CD4-positive, alpha-beta T cell treated with Interleukin-15 for 1 hour (primary cell): Measurements from ENCODE around the gene ARHGAP10.

Experiments used
- DNase-seq: peaks from one replicate; pipeline ENCODE4 v3.0.0-alpha.2; 2020

Gene ARHGAP10

GRCh38 chr4:148051403-148051802 lies 319.5 kb downstream of the ARHGAP10 start:
- no peak for DNase-seq

DNA sequence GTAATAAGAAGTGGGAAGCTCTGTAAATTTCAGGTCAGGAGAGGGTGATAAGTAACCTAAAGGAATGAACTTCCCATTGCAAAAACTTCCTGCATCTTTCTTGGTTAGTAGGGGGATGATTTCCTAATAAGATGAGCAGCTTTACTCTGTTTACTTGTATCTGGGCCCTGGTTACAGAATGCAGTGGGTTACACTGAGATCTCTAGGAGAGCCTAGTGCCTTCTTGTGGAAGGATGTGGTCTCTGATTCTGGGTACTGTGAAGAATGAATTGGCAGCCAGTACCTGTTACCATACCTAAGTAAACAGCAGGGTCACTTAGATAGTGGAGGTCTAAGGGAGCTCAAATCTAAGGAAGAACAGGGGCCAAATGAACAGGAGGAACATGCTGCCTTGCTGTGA lies 320.6 kb downstream of the ARHGAP10 start:
- peak; percentile 57 for DNase-seq

DNA sequence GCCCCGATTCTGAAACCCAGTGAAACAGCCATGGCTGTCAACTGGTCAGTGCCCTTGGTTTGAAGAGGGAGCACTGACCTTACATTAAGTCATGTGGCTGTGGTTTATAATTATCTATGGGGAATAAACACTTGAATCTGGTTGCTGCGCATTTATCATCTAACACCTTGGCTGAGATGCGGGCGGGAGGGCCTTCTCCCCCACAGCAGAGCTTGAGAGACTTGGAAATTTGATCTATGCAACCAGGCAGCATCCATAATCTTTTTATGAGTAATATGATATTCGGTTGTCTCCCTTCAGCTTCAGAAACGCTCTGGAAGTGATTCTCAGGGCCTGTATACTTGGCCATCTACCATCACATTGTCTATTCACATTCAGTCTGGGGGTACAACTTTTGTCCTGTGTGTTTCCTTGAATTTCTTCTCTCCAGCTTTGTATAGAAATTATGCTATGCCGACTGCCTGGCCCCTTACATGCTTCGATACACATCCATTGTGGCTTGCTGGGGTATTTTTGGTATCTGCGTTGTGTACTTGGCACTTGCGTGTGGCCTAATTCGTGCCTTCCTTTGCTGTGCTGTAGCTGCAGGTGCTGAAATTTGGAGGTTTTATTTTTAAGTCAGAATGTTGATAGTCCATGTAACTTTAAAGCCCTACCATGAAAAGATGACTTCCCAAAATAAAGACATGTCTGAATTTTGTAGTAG lies 321.6 kb downstream of the ARHGAP10 start:
- no peak for DNase-seq

- no peak for DNase-seq
These were observed 322.4 kb downstream of the ARHGAP10 start for GRCh38 chr4:148054275-148054674.

- DNase-seq, result no peak
These were observed 324.0 kb downstream of the ARHGAP10 start for GRCh38 chr4:148055844-148056243.

GRCh38 chr4:148056879-148057278 lies 325.0 kb downstream of the ARHGAP10 start:
- DNase-seq, result peak; percentile 84

- DNase-seq, result no peak
These were observed 325.6 kb downstream of the ARHGAP10 start for GRCh38 chr4:148057516-148057915.

DNA sequence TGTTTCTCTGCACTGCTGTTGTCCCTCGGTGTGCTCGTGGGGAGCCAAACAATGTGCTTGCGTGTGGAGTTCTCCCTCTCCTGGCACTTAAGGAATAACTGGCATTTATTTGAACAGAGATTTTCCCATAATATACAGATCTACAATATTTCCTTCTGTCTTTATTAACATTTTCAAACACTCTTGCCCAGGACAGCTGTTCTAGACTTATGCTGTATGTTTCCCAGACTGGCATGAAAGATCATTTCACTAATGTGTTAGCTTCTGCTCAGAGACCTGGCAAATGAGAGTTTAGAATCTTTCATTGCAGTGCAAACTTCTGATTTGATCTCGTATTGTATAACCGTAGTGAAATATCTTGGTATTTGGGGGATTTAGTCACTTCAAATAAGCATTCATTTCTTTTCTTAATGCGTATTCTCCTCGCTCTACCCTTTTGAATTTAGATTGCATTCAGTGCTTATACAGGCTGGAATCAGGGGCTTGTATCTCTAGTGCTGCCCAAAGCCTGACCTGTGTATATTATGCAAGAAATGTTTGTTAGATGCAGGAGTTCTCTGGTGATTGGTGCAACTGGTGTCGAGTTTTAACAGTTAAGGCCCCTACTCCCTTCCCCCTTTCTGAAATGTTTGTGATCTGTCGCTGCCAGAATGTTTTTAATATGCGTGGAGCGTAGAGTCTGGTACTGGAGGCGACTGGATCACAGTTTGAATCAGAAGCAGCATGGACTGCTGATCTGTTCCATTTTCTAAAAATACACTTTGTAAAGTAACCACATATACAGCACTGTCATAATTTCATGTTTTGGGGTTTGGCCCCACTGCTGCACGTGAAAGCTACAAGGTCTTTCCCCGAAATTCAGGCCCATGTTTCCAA lies 326.3 kb downstream of the ARHGAP10 start:
- DNase-seq, result no peak

DNA sequence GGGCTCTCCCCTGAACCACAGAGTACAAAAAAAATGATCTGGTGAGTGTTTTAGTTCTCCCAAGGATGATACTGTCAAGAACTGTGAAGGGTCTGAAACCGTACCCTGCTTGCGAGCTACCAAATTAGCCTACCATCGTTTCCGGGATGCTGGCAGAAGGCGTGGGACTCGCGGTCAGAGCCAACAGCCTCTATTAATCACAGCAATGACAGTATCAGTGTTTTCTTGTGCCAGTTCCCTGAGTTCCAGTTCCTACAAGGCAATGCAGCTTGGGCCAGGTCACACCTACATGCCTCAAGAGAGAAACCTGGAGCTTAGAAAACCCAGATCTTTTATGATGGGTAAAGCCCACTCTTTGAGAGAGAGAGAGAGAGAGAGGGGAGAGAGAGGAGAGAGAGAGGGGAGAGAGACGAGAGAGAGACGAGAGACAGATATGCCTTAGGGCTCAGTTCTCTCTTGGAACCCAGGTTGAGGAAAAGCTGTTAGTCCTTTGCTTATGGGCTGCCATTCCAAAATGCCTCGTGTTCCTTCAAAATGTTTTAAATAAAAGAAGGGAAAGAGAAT lies 327.8 kb downstream of the ARHGAP10 start:
- no peak for DNase-seq

DNA sequence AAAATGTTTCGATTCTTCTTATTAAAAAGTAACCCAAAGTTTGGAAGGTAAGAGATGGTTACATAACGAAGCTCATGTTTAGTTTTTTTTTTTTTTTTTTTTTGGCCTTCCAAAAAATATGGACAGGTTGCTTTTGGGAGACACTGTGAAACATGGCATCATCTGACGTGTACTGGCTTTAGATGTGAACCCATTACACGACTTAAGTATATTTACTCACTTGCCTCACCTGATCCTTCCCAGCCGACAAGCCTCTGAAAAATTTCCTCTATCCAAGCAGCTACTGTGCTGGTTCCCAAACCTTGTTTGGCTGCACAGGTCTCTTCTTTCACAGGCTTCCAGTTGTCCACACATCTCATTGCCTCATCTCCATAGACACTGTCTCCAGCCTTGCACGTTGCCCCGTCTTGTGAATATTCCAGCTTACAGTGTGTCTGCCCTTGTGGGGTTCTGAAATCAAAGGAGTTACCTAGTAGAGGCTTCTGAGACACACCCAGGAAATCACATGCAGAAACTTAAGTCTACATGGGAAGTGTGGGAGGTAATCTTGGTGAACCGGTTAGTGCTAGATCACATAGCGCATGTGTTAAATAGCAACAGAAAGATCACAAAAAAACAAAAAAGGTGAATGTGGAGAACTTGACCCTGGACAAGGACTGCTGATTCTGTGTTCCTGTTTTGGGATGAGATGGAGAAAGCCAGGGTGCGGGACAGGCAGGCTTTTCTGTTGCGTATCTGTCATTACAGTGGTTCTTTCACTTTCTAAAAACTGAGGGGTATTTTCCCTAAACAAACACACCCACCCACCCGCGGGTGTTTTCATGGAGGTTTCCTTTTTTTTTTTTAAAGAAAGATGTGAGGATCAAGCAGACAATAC lies 328.6 kb downstream of the ARHGAP10 start:
- DNase-seq, result no peak

DNA sequence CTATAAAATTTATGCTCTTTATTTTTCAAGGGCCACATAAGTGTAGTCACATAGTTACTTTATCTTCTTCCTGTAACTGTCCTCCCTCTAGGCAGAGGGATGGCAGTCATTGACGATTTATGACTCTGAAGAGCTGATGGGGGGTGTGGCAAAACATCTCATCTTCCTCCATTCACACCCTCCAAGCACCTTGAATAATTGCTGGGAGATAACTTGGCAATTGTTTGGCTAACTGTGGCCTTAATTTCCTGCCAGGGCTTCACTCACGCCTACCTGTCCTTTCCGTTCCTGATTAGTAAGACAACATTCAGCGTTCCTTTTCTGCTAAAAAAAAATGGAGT lies 329.2 kb downstream of the ARHGAP10 start:
- no peak for DNase-seq

DNA sequence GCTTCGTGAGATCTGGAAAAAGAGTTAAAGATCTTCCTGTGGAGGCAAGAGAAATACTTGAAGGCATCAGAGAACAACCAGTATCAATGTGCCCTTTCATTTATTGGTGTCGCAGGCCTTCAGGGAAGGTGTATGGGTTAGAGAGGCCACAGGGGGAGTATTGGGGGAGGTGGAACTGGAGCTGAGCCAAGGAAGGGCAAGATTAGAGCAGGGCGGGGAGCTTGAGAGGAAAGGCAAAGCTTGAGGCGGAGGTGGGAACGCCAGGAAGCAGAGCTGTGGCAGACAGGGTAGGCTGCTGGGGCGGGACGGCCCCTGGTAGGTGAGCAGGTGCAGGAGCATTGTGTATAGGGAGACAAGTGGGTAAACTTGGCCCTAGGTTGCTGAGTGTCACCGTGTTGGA lies 329.9 kb downstream of the ARHGAP10 start:
- DNase-seq, result no peak

- no peak for DNase-seq
These were observed 330.5 kb downstream of the ARHGAP10 start for GRCh38 chr4:148062301-148062950.

- no peak for DNase-seq
These were observed 332.6 kb downstream of the ARHGAP10 start for GRCh38 chr4:148064451-148064850.

DNA sequence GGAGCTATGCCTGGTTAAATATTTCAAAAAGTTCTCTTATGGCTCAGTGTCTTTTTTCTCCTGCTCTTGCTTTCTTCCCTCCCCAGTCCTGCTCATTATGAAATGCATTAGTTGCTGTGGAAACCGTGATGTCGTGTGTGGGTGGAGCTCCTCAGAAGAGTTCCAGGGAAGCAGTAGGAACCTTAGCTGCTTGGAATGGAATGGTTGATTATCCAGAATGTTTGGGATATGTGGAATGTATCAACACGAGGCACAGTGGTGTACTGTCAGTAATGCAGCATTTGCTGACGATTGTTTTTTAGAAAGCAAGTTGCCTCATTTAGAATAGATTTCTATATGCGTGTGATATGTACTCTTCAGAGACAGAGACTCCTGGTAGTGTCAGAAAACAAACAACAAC lies 333.2 kb downstream of the ARHGAP10 start:
- DNase-seq, result no peak

GRCh38 chr4:148067301-148067916 lies 335.5 kb downstream of the ARHGAP10 start:
- DNase-seq, result no peak

- no peak for DNase-seq
These were observed 336.4 kb downstream of the ARHGAP10 start for GRCh38 chr4:148068065-148068911.

DNA sequence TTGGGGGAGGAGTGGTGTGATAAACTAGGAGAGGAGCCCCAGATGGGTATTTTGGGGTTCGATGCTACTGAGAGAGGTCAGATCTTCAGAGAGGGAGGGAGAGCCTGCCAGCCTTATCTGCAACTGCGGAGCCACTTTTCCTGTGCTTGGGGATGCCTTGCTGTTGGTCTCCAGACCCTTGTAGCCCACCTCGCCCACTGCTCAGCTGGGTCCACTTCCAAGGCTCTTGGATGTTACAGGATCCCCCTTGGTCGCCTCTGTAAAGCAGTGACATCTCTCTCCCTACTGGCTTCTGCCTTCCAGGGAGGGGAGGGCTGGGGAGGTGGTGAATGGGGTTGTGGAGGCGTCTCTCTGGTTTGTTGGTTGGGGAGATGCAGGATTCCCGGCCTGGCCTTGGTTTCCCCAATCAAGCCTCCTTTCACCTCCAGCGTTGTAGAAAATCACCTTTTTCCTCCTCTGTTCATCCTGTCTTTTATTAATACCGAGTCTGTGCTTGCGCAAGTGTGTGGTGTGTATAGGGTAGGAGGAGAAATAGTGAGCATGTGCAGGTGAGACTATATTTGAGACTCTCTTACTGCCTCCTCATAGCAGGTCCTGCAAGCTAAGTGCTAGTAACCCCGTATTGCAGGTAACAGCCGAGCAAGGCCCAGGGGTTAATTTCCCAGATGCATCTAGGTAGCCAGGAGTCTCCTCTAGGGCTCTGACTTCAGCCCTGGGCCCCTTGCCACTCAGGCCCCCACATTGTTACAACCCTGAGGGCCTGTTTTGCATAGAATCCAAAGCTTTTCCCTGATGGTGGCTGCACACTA lies 337.4 kb downstream of the ARHGAP10 start:
- DNase-seq, result no peak

GRCh38 chr4:148069895-148070178 lies 337.9 kb downstream of the ARHGAP10 start:
- no peak for DNase-seq

GRCh38 chr4:148071009-148071408 lies 339.1 kb downstream of the ARHGAP10 start:
- no peak for DNase-seq
